GM21390 (cell line): ENCODE results near the gene KCNMB4.
"Not testable (repeated sequence)": the region's sequence is repeated elsewhere in the genome, so short reads cannot be mapped to it uniquely, and the experiment has no call there.

Source experiments
- ATAC-seq: cut with Tn5 transposase; IDR thresholded peaks from one replicate; pipeline ENCODE4 v1.9.1; 2021; ENCODE audit not compliant: unreplicated experiment

Gene KCNMB4

DNA sequence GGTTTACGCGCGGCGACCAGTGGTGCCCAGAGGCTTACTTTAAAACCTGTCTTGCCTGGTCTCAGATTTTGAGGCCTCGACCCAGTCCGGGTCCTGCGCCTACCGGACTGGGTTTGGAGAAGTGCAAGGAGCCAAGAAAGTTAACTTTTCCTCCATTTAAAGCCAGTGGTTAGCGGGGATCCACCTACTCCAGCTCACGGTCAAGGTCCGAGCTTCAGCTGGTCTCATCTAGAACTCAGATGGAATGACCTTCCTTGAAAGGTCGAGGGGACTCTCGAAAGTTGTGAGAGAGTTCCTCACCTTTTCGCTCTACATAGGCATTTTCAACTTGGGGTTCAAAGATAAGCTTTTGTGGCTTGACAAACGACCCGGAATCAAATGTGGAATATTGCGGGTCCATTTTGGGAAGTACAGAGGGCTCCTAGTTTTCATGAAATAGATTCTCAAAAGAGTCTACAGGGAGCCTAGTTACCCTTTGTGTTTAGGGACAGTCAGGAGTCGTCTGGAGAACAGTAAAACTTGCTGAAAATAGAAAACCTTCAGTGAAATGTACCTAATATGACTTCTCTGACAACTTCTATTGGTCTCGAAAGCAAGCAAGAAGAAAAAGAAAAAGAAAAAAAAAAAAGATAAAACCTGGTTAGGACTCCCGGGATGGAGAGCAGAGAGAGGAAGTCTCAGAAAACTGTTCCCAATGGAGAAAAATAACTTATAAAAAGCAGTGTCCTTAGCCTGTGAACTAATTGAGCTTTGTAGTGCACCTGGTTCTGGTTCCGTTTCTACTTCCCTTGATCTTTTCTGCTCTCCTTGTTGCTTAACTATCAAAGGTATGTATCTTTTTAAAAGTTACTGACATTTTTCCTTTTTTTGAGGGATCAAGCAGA, 1.4 kb downstream of the KCNMB4 start:
- no peak for ATAC-seq

- no peak for ATAC-seq
Measured at GRCh38 chr12:70372881-70373280, 6.8 kb downstream of the KCNMB4 start.

- no peak for ATAC-seq
Measured at GRCh38 chr12:70379846-70380245, 13.8 kb downstream of the KCNMB4 start.

- ATAC-seq, result no peak
Measured at GRCh38 chr12:70383484-70383883, 17.4 kb downstream of the KCNMB4 start.

DNA sequence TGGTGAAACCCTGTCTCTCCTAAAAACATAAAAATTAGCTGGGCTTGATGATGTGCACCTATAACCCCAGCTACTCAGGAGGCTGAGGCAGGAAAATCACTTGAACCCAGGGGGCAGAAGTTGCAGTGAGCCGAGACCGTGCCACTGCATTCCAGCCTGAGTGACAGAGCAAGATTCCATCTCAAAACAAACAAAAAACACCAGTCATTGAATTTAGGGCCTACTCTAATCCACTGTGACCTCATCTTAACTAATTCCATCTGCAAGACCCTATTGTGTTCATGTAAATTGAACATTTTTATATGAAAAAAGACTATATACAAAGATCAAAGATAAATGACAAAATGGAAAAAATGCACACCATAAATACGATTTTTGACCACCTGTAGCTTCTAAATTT, 17.8 kb downstream of the KCNMB4 start:
- ATAC-seq, result no peak

- ATAC-seq, result no peak
Measured at GRCh38 chr12:70386771-70387170, 20.7 kb downstream of the KCNMB4 start.

GRCh38 chr12:70389678-70390077, 23.6 kb downstream of the KCNMB4 start:
- ATAC-seq, result no peak

GRCh38 chr12:70392631-70393030, 26.5 kb downstream of the KCNMB4 start:
- not testable (repeated sequence) for ATAC-seq

DNA sequence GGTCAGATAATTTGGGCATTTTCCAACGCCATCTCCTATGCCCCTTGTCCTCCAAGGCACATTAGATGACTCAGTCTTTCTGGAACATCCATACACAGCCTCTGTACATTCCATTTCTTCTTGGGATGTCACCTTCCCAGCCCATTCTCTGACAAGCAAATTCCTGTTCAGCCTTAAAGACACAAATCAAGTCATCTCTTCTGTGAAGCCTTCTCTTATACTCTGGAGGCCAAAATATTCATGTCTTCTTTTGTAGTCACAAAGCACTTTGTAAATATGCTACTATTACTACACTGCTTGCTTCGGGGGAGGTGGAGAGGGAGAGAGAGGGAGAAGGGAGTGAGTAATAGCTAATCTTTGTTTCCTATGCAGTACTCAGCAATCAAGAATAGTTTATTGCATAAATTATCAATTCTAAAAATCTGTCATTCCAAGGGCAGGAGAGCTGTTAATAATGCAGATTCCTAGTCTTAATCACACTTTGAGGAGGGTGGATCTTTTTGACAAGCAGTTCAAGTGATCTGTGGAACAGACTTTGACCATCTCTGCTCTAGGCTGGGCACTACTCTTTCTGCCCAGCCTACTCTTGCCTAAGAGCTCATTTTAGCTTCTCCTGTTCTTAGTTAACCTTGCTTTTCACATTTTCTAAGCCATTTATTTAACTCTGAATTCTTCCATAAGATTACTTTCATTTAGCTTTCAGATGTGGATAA, 27.9 kb downstream of the KCNMB4 start:
- ATAC-seq, result no peak

DNA sequence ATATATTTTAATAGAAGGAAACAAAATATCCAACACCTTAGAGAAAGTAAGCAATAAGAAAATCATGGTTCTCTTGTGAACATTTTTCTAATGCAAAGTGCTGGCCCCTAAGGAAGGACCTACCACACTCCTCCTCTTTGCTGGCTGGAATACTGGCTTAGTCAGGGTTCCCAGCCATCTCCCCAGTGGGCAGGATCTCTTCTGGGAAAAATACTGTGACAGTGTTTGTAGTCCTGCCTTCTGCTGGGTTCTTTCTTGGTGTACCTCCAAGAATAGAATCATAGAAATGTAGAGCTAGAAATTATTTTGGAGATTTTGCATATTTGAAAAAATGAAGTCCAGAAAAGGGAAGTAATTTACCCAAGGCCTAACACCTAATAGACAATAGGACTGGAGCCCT, 31.9 kb downstream of the KCNMB4 start:
- ATAC-seq, result no peak

- no peak for ATAC-seq
Measured at GRCh38 chr12:70398862-70399261, 32.8 kb downstream of the KCNMB4 start.

GRCh38 chr12:70399311-70399710, 33.2 kb downstream of the KCNMB4 start:
- no peak for ATAC-seq

DNA sequence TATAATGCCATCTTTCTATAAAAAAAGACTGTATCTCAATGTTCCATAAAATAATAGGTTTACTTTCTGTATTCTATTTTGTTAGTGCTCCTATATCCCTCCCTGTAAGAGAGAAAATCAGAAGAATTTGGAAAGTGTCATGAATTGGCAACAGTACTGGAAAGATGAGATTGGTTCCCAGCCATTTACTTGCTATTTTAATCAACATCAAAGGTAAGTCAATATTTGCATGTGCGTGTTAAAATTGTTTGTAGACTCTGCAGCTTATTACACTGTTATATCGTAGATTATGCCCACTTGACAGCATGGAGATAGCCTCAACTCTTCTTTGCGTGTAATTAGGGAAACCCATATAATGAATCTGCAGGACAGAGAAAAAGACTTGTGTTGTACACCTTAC, 34.0 kb downstream of the KCNMB4 start:
- no peak for ATAC-seq

DNA sequence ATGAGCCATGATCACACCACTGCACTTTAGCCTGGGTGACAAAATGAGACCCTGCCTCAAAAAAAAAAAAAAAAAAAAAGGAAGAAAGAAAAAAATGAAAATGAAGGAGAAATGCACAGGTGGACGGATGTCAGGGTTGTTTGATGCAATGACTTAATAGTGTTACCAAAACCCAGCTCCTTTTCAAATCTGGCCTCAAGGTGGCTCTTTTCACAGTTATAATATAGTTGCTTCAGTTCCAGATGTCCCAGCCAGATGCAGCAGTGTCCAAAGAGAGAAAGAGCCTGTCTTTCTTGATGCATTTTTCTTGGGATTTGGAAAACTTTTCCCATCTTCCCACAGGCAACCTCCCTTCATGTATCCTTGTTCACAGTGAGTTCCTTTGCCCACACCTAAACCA, 36.5 kb downstream of the KCNMB4 start:
- ATAC-seq, result no peak

GRCh38 chr12:70403826-70404225, 37.7 kb downstream of the KCNMB4 start:
- no peak for ATAC-seq

DNA sequence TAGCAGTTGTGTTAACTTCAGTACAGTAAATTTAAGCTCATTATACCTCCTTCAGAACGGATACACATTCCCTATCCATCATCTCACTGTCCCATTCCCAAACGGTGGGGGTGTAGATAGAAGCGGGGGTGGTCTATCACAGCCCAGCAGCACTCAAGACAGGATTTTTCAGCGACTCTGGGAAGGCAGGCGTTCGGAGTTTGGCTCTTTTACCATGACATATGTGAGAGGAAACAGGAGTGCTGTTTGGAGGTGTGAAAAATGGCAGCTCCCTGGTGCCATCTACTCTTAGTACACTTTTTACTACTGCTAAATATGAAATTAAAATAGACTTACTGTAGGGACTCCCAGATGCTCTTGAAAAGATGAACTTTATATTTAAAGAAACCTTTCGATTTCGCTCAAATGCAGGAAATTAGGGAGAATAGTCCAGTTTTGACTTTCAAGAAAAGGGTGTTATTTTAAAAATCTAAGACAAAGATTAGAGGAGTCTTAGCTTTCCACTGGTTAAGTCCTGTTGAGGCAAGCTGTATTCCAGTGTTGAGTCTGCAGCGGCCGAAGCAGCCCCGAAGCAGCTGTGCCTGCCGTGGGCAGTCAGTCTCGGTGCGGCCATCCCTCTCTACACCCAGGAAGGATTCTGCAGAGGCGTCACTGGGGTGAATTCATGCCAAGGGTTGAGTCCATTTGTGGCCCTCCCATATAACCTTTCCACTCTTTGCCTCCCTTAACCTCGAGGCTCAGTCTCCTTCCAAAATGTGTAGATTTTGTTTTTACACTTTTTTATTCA, 42.1 kb downstream of the KCNMB4 start:
- ATAC-seq, result no peak

GRCh38 chr12:70415987-70416386, 49.9 kb downstream of the KCNMB4 start:
- ATAC-seq, result peak; percentile 71

DNA sequence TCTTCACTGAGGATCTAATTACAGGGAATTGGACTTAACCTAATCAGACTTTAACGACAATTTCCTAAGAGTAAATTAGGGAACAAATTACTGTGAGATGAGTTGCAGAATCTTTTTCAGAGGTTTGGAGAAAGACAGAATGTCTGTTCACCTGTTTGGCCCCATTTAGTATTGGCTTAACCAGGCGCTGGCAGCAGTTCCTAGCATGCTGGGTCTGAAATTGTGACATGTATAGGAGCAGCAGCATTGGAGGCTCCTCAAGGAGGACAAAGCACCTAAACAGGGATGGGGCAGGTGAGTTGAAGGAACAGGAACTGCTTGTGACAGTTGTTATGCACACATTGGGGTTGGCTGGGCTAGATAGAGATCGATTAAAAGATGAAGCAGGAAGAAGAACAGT, 51.0 kb downstream of the KCNMB4 start:
- no peak for ATAC-seq

- ATAC-seq, result no peak
Measured at GRCh38 chr12:70418101-70418500, 52.0 kb downstream of the KCNMB4 start.

DNA sequence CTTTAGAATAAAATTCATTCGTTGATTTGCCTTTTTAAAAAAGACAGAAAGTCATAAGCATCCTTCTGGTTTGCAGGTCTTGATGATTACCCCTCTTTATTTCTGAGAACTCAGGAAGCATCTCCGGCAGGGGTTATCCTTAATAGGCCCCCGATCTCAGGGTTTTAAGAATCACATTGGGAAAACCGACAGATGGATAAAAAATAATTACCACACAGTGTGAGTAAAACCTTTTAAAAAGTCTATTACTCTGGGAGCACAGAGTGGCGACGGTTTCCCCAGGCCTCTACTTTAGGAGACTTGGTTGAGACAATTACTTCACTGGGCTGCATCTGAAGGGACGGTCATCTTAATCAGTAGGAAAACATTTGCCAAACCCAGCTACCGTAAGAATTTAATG, 56.5 kb downstream of the KCNMB4 start:
- ATAC-seq, result no peak

- no peak for ATAC-seq
Measured at GRCh38 chr12:70426620-70427019, 60.5 kb downstream of the KCNMB4 start.

- no peak for ATAC-seq
Measured at GRCh38 chr12:70427611-70428010, 61.5 kb downstream of the KCNMB4 start.
